Coronary artery (tissue), 2 donors: Measurements from ENCODE around the gene MARK4.

ENCODE experiments used
- DNase-seq: peaks from one replicate; pipeline ENCODE4 v3.0.0-alpha.2; 2017; ENCODE audit warnings: low spot score
- H3K27ac ChIP-seq, 2 donors: fragments of 200-600 bp; sonication (generic); one replicate each; pipeline ENCODE4 v1.5.1; 2016 to 2019
- H3K4me3 ChIP-seq: fragments of 200-600 bp; sonication (generic); 2 replicates; pipeline ENCODE4 v1.5.1; 2016; ENCODE audit warnings: mild to moderate bottlenecking, moderate library complexity
- CTCF ChIP-seq: fragments of 200-600 bp; sonication (generic); IDR thresholded peaks from one replicate; pipeline ENCODE4 v1.5.1; 2019; ENCODE audit warnings: antibody characterized with exemption

MARK4 gene

GRCh38 chr19:45271098-45271734 is 20.1 kb downstream of the MARK4 start:
- Histone ChIP-seq H3K4me3 (no peak overlapping the region), H3K27ac (no peak overlapping the region)
- DNase-seq: no peak
- TF ChIP-seq CTCF: no peak

GRCh38 chr19:45271735-45272108 is 20.7 kb downstream of the MARK4 start:
- Histone ChIP-seq H3K27ac (no peak overlapping the region), H3K4me3 (no peak overlapping the region)
- DNase-seq: no peak
- no peak for TF ChIP-seq CTCF

GRCh38 chr19:45273521-45273855 is 22.4 kb downstream of the MARK4 start:
- DNase-seq: no peak
- Histone ChIP-seq H3K4me3 (no peak overlapping the region), H3K27ac (no peak overlapping the region)
- no peak for TF ChIP-seq CTCF

- Histone ChIP-seq H3K4me3 (no peak overlapping the region), H3K27ac (no peak overlapping the region)
- DNase-seq: no peak
- TF ChIP-seq CTCF: no peak
Observed at GRCh38 chr19:45275370-45275971, 24.4 kb downstream of the MARK4 start.

- TF ChIP-seq CTCF: no peak
- no peak overlapping the region for H3K4me3 ChIP-seq
- no peak for DNase-seq
- no peak overlapping the region for H3K27ac ChIP-seq
Observed at GRCh38 chr19:45276284-45276687, 25.2 kb downstream of the MARK4 start.

GRCh38 chr19:45278087-45278486 is 27.0 kb downstream of the MARK4 start:
- Histone ChIP-seq H3K4me3 (no peak overlapping the region), H3K27ac (no peak overlapping the region)
- no peak for TF ChIP-seq CTCF
- no peak for DNase-seq

- no peak for TF ChIP-seq CTCF
- no peak for DNase-seq
- no peak overlapping the region for H3K27ac ChIP-seq
- H3K4me3 ChIP-seq: no peak overlapping the region
Observed at GRCh38 chr19:45279587-45280192, 28.6 kb downstream of the MARK4 start.
